COLO668 (cell line): ENCODE data around the gene DNHD1.

Experiments used
- DNase-seq: peaks from one replicate; lab custom pipeline; 2025; ENCODE audit not compliant: unreplicated experiment; lab: John Stamatoyannopoulos, UW

DNHD1 gene

DNA sequence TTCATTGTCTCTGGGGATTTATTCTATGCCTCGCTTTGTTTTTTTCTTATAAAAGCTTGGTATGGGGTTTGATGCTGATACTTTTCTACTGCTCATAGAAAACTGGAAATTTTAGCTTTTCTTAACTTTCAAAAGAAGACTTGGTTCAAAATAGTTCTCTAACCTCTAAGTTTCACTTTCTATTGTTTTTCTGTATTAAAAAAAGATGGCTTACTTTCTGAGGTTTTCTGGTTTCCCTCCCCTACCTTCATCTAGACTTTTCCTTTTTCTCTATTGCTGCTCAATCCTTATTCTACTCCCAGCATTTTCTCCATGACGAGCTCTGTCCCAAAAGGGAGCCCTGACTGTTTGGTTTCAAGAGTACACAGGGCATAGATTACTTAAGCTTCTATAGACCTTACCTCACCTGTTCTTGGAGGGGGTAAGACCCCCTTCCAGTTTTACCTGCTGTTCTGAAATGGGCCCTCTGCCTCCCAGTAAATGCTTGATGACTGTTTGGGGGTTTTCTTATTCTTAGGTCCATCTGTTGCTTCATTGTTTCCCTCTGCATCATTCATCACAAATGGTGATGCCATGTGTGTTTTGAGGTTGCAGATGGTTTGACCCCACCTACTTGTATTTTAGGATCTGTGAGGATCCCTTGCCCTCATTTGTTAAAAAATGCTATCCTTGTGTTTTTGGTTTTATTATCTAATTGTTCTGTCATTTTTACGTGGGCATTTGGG lies 29.5 kb downstream of the DNHD1 start:
- DNase-seq: no peak

- DNase-seq: no peak
These were observed 32.2 kb downstream of the DNHD1 start for GRCh38 chr11:6529266-6529665.

DNA sequence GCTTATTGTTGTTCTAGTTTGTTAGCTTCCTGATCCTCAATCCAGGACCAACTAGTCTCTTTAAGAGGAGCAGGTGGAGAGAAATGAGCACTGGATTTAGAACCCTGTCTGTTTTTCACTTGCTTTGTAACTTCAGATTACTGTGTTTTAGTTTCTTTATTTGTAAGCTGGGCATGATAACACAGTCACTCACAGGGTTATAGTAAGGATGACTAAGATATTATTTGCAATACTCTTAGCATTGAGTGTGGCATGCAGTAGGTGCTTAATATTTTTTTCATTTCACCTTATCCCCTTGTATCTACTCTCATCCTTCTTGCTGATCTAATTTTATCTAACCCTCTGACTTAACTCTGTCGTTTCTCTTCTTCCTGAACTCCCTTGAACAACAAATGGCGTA lies 33.8 kb downstream of the DNHD1 start:
- DNase-seq: no peak

- DNase-seq: peak; percentile 22
These were observed 34.2 kb downstream of the DNHD1 start for GRCh38 chr11:6531267-6531752.

GRCh38 chr11:6538456-6538855 lies 41.4 kb downstream of the DNHD1 start:
- DNase-seq: no peak

DNA sequence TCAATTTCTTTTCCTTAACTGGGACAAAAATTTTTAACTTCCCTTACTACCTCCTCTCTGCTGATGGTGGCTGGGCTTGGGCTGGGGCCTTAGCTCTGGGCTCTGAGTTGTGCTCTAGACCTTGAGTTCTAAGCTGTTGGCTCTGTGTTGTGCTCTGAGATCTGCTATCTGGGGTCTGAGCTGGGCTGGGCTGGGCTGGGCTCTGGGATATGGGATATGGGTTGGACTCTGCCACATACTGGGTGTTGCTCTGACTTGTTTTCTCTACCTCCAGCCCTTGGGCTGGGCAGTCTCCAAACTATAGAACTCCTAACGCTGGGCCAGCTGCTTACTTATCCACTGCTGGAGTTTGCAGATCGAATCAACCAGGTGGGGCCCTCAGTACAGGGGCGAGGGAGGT lies 41.9 kb downstream of the DNHD1 start:
- DNase-seq: no peak

- no peak for DNase-seq
These were observed 42.7 kb downstream of the DNHD1 start for GRCh38 chr11:6539748-6540268.

DNA sequence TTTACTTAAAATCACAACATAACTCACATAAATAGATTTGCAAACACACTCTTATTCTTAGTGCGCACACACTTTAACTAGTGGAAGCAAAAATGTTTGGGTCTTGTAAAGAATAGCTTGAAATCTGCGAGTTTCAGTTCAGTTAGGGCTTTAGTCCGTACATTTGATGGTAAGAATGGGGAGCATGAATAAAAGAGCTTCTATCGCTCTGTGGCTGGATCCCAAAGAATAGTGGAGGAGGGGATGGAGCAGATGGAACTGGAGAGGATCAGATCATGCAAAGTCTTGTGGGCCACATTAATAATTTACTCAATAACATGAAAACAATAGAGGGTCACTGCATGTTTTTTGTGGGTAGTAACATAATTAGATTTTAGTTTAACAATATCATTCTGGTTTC lies 44.3 kb downstream of the DNHD1 start:
- DNase-seq: no peak

DNA sequence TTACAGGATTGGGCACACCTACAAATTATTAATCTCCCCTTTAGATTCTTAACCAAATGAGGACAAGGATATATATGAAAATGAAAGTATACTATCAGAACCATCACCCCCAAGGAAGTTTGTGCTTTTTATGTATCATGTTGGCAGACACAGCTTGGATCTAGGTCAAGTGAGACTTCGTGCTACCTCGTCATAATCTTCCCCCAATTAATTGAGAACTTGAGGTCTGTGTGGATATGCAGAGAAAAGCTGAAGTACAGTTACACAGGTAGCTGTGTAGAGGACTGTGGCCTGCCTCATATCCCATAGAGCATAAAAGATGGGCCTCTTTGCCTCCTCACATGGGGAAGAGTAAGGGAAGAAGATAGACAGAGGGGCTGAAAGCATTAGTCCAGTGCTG lies 45.6 kb downstream of the DNHD1 start:
- DNase-seq: no peak

GRCh38 chr11:6544921-6545850 lies 48.1 kb downstream of the DNHD1 start:
- DNase-seq: no peak

DNA sequence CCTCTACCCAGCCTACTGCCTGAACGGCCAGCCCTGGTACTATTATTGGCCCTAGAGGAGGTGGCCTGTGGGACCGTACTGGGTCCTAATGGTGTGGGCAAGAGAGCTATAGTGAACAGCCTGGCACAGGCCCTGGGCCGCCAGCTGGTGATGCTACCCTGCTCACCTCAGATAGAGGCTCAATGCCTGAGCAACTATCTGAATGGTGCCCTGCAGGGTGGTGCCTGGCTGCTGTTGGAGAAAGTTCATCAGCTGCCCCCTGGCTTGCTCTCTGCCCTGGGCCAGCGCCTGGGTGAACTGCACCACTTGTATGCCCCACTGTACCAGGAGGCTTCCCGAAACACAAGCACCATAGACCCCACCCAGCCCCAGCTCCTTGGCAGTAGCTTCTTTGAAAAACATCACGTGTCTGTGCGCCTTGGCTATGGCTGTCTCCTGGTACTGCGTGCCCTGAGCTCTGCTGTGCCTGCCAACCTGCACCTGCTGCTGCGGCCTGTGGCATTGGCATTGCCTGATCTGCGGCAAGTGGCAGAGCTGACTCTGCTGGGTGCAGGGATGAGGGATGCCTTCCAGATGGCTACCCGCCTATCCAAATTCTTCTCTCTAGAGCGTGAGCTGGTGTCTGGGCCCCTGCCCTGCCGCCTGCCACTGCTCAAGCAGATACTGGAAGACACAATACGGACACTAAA lies 49.0 kb downstream of the DNHD1 start:
- DNase-seq: no peak

GRCh38 chr11:6546735-6547134 lies 49.7 kb downstream of the DNHD1 start:
- no peak for DNase-seq

DNA sequence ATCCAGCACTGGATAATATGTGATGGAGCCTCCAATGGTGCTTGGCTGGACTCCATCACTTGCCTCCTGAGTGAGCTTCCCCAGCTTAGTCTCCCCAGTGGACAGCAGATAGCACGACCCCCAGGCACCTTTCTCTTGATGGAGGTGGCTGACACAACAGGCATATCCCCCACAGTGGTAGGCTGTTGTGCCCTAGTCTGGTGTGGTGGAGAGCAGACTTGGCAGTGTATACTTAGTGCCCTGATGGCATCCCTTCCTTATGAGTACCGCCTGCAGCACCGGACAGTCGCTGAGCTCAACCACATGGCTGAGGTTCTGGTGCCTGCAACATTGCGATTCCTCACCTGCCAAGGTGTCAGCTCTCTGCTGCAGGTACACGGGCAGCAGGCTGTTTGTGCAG lies 50.1 kb downstream of the DNHD1 start:
- no peak for DNase-seq

DNA sequence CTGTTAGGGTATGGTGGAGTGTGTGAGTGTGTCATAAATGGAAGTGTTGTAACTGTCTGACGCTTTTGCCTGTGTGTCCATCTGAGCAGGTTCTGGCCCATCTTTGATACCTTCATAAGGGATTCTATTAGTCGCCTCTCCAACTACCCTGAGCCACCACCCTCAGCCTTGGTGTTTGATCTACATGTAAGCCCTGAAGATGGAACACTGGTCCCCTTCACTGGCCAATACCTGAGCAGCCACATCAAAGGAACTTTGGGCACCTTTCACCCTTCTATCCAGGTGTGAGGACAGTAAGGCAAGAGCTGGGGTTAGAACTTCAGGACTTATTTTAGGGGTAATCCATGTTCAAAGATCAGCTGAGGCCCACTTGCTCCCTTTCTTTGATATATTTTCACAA lies 51.0 kb downstream of the DNHD1 start:
- DNase-seq: no peak

- DNase-seq: no peak
These were observed 51.6 kb downstream of the DNHD1 start for GRCh38 chr11:6548641-6549040.

- no peak for DNase-seq
These were observed 56.6 kb downstream of the DNHD1 start for GRCh38 chr11:6553634-6554033.

GRCh38 chr11:6554828-6555706 lies 58.0 kb downstream of the DNHD1 start:
- DNase-seq: no peak

GRCh38 chr11:6556139-6556949 lies 59.3 kb downstream of the DNHD1 start:
- DNase-seq: no peak

DNA sequence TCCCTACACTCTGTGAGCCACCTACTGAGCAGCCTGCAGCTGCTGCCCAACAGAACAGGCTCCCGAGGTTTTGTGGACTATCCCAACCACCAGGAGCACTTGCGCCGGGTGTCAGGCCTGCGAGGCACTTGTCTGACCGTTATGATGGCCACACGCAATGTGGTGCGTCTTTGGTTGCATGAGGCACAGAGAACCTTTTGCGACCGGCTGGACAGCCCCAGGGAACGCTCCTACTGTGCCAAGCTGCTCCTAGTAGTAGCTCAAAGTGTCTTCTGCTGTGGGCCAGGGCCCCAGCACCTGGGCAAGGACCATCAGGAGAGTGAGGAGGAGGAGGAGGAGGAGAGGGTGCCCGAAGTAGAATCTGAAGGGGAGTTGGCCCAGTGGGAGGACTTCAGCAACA lies 60.0 kb downstream of the DNHD1 start:
- no peak for DNase-seq
